Caco-2 (cell line): ENCODE data around the gene GZF1. TPM values are rescaled to one million over a fixed set of nuclear protein-coding genes. Genes with fewer than 3 reads are reported as not detected.

Experiments used
- BruUV-seq: library from RNA; stranded (reverse); fragments of 400-500 nt; replicated peaks from 2 replicates; lab custom pipeline; 2021; lab: Mats Ljungman, UMichigan
- CTCF ChIA-PET: fragments of 300-600 bp; sonication (Branson Sonifier 250); formaldehyde crosslinking; loops from one replicate; lab custom pipeline; 2022; ENCODE audit warnings: antibody characterized with exemption; lab: Charles Lee
- POLR2A ChIA-PET: fragments of 300-600 bp; sonication (Branson Sonifier 250); formaldehyde crosslinking; loops from one replicate; lab custom pipeline; 2022; ENCODE audit warnings: antibody characterized with exemption; lab: Charles Lee
- DNase-seq, 2 experiments: peaks; one replicate each; pipeline versions ENCODE4 v3.0.0 to v3.0.0-alpha.2; 2020 to 2022
- H3K27me3 ChIP-seq: replicated peaks from 2 replicates; pipeline ENCODE4 v1.6.0; 2011; ENCODE audit warnings: low read length; ENCODE audit not compliant: control insufficient read depth, insufficient read depth
- H3K36me3 ChIP-seq: 2 replicates; pipeline ENCODE4 v1.5.1; 2011; ENCODE audit warnings: low read length; ENCODE audit not compliant: control insufficient read depth, insufficient read depth
- H3K4me1 ChIP-seq: fragments of 250-450 bp; sonication (Bioruptor Pico); 2 replicates; pipeline ENCODE4 v1.5.1; 2020; ENCODE audit warnings: mild to moderate bottlenecking
- H3K4me3 ChIP-seq: 2 replicates; pipeline ENCODE4 v1.5.1; 2011; ENCODE audit warnings: low read depth, mild to moderate bottlenecking, control low read depth, low read length
- H3K9me3 ChIP-seq: fragments of 250-450 bp; sonication (Bioruptor Pico); 2 replicates; pipeline ENCODE4 v1.5.1; 2020; ENCODE audit warnings: mild to moderate bottlenecking, moderate library complexity
- H3K27ac Mint-ChIP-seq: one replicate; pipeline ENCODE4 v1.8.0; 2022; ENCODE audit warnings: mixed read lengths; ENCODE audit not compliant: unreplicated experiment
- H3K27me3 Mint-ChIP-seq: one replicate; pipeline ENCODE4 v1.8.0; 2022; ENCODE audit warnings: mixed read lengths; ENCODE audit not compliant: insufficient read depth, unreplicated experiment
- H3K36me3 Mint-ChIP-seq: one replicate; pipeline ENCODE4 v1.8.0; 2022; ENCODE audit warnings: mild to moderate bottlenecking, mixed read lengths; ENCODE audit not compliant: insufficient read depth, unreplicated experiment
- H3K4me1 Mint-ChIP-seq: one replicate; pipeline ENCODE4 v1.8.0; 2022; ENCODE audit warnings: low read depth, mixed read lengths; ENCODE audit not compliant: unreplicated experiment
- H3K4me3 Mint-ChIP-seq: one replicate; pipeline ENCODE4 v1.8.0; 2022; ENCODE audit warnings: mild to moderate bottlenecking, moderate library complexity, mixed read lengths; ENCODE audit not compliant: unreplicated experiment
- H3K9me3 Mint-ChIP-seq: one replicate; pipeline ENCODE4 v1.8.0; 2022; ENCODE audit warnings: mixed read lengths; ENCODE audit not compliant: unreplicated experiment
- intact Hi-C: fragments of 100-400 bp; cut with micrococcal nuclease; formaldehyde crosslinking; loops from one replicate; pipeline ENCODE4 v1.10.0; 2022; ENCODE audit not compliant: unreplicated experiment
- total RNA-seq: library from RNA; stranded (reverse); gene quantifications from 2 replicates; pipeline ENCODE4 v1.2.3, GENCODE V29; 2022
- TF ChIP-seq, protein P1 (sequence below), 2 experiments: fragments of 200-600 bp in 1 of 2; IDR thresholded peaks; 1 replicate in 1 of 2; 2 replicates in 1 of 2; pipeline versions ENCODE4 v1.5.1 to v1.8.0; 2011 to 2022; ENCODE audit warnings: antibody characterized with exemption in 1 of 2, control low read depth in 1 of 2, inconsistent platforms in 1 of 2, low read depth in 1 of 2, low read length in 1 of 2, mild to moderate bottlenecking in 1 of 2, moderate library complexity in 1 of 2; ENCODE audit not compliant: insufficient read depth in 1 of 2, severe bottlenecking in 1 of 2, unreplicated experiment in 1 of 2

The GZF1 gene
- total RNA-seq, 1 experiment from 2014 or later = 18.4 TPM

- DNase-seq = no peak
- BruUV-seq = no TSS peak
- Histone ChIP-seq H3K4me3 (no peak overlapping the region), H3K9me3 (no peaks in the 10 kb centered on the region; the same call in 1 of the 2 replicates), H3K27me3 (no peaks in the 10 kb centered on the region), H3K36me3 (no peaks in the 10 kb centered on the region), H3K4me1 (no peaks in the 10 kb centered on the region)
- H3K27me3 Mint-ChIP-seq = no peaks in the 10 kb centered on the region
- H3K4me1 Mint-ChIP-seq = peaks cover 3% of the 10 kb centered on the region
- TF ChIP-seq, protein P1, sequence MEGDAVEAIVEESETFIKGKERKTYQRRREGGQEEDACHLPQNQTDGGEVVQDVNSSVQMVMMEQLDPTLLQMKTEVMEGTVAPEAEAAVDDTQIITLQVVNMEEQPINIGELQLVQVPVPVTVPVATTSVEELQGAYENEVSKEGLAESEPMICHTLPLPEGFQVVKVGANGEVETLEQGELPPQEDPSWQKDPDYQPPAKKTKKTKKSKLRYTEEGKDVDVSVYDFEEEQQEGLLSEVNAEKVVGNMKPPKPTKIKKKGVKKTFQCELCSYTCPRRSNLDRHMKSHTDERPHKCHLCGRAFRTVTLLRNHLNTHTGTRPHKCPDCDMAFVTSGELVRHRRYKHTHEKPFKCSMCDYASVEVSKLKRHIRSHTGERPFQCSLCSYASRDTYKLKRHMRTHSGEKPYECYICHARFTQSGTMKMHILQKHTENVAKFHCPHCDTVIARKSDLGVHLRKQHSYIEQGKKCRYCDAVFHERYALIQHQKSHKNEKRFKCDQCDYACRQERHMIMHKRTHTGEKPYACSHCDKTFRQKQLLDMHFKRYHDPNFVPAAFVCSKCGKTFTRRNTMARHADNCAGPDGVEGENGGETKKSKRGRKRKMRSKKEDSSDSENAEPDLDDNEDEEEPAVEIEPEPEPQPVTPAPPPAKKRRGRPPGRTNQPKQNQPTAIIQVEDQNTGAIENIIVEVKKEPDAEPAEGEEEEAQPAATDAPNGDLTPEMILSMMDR (IDR thresholded peaks at IDR 0.05; ENCODE audit: insufficient read depth in 1 of 2, low read depth in 1 of 2, low read length in 1 of 2, severe bottlenecking in 1 of 2, unreplicated experiment in 1 of 2) = no peak
- H3K27ac Mint-ChIP-seq = no peak overlapping the region
- no peak overlapping the region for H3K4me3 Mint-ChIP-seq
- intact Hi-C loops = no loop called here
- ChIA-PET CTCF (interaction anchor here (0.6 kb wide), 1 partner anchor 211 kb away, joined by 3 read pairs; no protein-coding TSS in a partner anchor), POLR2A (no interaction called here)
- H3K36me3 Mint-ChIP-seq = peaks cover 6% of the 10 kb centered on the region
- no peaks in the 10 kb centered on the region for H3K9me3 Mint-ChIP-seq
Observed at GRCh38 chr20:23332467-23332866, 29.5 kb upstream of the GZF1 start.

GRCh38 chr20:23334111-23334510, 27.9 kb upstream of the GZF1 start:
- Histone ChIP-seq H3K36me3 (no peaks in the 10 kb centered on the region), H3K27me3 (no peaks in the 10 kb centered on the region), H3K4me3 (no peak overlapping the region), H3K9me3 (no peaks in the 10 kb centered on the region; the same call in 1 of the 2 replicates), H3K4me1 (no peaks in the 10 kb centered on the region)
- TF ChIP-seq, protein P1 (IDR thresholded peaks at IDR 0.05; ENCODE audit: insufficient read depth in 1 of 2, low read depth in 1 of 2, low read length in 1 of 2, severe bottlenecking in 1 of 2, unreplicated experiment in 1 of 2) = no peak
- Mint-ChIP-seq H3K36me3 (peaks cover 6% of the 10 kb centered on the region), H3K4me1 (peaks cover 12% of the 10 kb centered on the region), H3K27ac (no peak overlapping the region), H3K9me3 (no peaks in the 10 kb centered on the region), H3K4me3 (no peak overlapping the region), H3K27me3 (no peaks in the 10 kb centered on the region)
- DNase-seq = no peak
- POLR2A ChIA-PET = no interaction called here
- CTCF ChIA-PET = no interaction called here
- no TSS peak for BruUV-seq
- intact Hi-C loops = no loop called here

- no peaks in the 10 kb centered on the region for H3K36me3 ChIP-seq
- TF ChIP-seq, protein P1 (IDR thresholded peaks at IDR 0.05; ENCODE audit: insufficient read depth in 1 of 2, low read depth in 1 of 2, low read length in 1 of 2, severe bottlenecking in 1 of 2, unreplicated experiment in 1 of 2) = no peak
- peaks cover 5% of the 10 kb centered on the region; the same call in 1 of the 2 replicates for H3K4me1 ChIP-seq
- peaks cover 6% of the 10 kb centered on the region for H3K36me3 Mint-ChIP-seq
- intact Hi-C loops = no loop called here
- H3K4me3 Mint-ChIP-seq = no peak overlapping the region
- DNase-seq = no peak
- no peak overlapping the region for H3K4me3 ChIP-seq
- ChIA-PET POLR2A (no interaction called here), CTCF (no interaction called here)
- H3K9me3 Mint-ChIP-seq = no peaks in the 10 kb centered on the region
- peaks cover 12% of the 10 kb centered on the region for H3K4me1 Mint-ChIP-seq
- no TSS peak for BruUV-seq
- H3K9me3 ChIP-seq = no peaks in the 10 kb centered on the region
- no peak overlapping the region for H3K27ac Mint-ChIP-seq
- no peaks in the 10 kb centered on the region for H3K27me3 Mint-ChIP-seq
- H3K27me3 ChIP-seq = no peaks in the 10 kb centered on the region
Observed at GRCh38 chr20:23335521-23335920, 26.5 kb upstream of the GZF1 start.
